ENCODE data around the gene NPTX1.

DNA sequence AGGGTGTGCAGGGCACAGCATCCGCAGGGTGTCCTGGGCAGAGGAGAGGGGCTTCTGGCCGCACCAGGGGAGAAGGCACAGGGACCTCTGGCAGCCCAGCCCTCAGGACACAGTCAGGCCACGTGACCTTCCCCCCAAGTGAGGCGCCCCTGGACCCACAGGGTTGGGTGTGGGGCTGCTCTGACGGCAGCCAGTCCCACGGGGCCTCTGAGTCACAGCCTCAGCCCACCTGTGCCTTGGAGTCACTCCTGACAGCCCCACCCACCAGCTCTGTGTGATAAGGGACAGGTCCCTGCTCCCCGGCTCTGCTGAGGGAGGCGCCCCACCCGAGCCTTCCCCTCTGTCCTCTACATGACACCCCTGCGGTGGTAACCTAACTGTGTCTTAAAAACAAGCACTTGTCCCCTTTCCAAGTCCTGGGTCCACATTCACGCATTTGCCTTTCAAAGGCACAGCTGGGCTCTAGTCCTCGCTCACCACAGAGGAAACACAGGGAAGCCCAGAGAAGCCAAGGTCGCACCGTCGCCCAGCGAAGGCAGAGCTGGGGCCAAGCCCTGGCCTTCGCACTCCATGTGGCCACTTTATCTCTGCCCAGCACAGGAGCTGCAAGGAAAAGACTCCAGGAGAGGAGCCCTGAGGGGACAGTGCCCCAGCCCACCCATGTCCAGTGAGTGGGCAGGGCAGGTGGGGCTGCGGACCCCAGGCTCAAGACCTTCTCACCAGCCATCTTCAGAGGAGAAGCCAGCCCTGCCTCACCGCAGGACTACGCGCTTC is 5.1 kb upstream of the NPTX1 start:
- TF ChIP-seq HDGF (IDR thresholded peaks at IDR 0.05; ENCODE audit: borderline replicate concordance) (no peak), FOXM1 (IDR thresholded peaks at IDR 0.05; ENCODE audit: borderline replicate concordance) (no peak), ELF4 (IDR thresholded peaks at IDR 0.05) (no peak), PKNOX1 (IDR thresholded peaks at IDR 0.05) (no peak), ARNT (IDR thresholded peaks at IDR 0.05) (no peak), NFRKB (IDR thresholded peaks at IDR 0.05) (no peak)

Measured in HEK293T (cell line).